CD4-positive, CD25-positive, alpha-beta regulatory T cell (primary cell): ENCODE measurements around the gene TTF2. TPM values are rescaled to one million over a fixed set of nuclear protein-coding genes. Genes with fewer than 3 reads are reported as not detected.

Source experiments
- ATAC-seq, 2 donors: fragments of 150-1000 bp; cut with Tn5 transposase; one replicate each; pipeline ENCODE4 v1.10.0; 2021; ENCODE audit warnings: low read depth in 2 of 2, moderate number of reproducible peaks in 2 of 2, moderate library complexity in 1 of 2
- DNase-seq, 3 donors: peaks; one replicate each; pipeline versions ENCODE4 v3.0.0 to v3.0.0-alpha.2; 2012 to 2022; ENCODE audit warnings: mixed read lengths in 1 of 3
- H3K27ac ChIP-seq: one replicate; pipeline ENCODE4 v1.7.0; 2013; ENCODE audit warnings: mild to moderate bottlenecking, low read length; ENCODE audit not compliant: insufficient read depth, poor library complexity, severe bottlenecking
- H3K27me3 ChIP-seq: one replicate; pipeline ENCODE4 v1.7.0; 2013; ENCODE audit warnings: low read length; ENCODE audit not compliant: control insufficient read depth, insufficient read depth
- H3K36me3 ChIP-seq: one replicate; pipeline ENCODE4 v1.7.0; 2013; ENCODE audit warnings: mild to moderate bottlenecking, low read length, moderate library complexity; ENCODE audit not compliant: control insufficient read depth, insufficient read depth
- H3K4me1 ChIP-seq: 2 replicates; pipeline ENCODE4 v1.7.0; 2013; ENCODE audit warnings: mild to moderate bottlenecking, low read length; ENCODE audit not compliant: insufficient read depth, control insufficient read depth, poor library complexity, severe bottlenecking
- H3K4me3 ChIP-seq: one replicate; pipeline ENCODE4 v1.7.0; 2013; ENCODE audit warnings: low read depth, mild to moderate bottlenecking, low read length, moderate library complexity
- H3K9me3 ChIP-seq, 2 experiments: 1 replicate in 1 of 2; 2 replicates in 1 of 2; pipeline ENCODE4 v1.7.0; 2013; ENCODE audit warnings: low read length in 2 of 2, mild to moderate bottlenecking in 1 of 2, moderate library complexity in 1 of 2; ENCODE audit not compliant: control insufficient read depth in 2 of 2
- H3K27ac Mint-ChIP-seq, 3 donors: one replicate each; pipeline ENCODE4 v1.8.0; 2020 to 2022; ENCODE audit warnings: mild to moderate bottlenecking in 3 of 3, mixed read lengths in 3 of 3, moderate library complexity in 2 of 3
- H3K27me3 Mint-ChIP-seq: one replicate; pipeline ENCODE4 v1.8.0; 2022; ENCODE audit warnings: mild to moderate bottlenecking, mixed read lengths
- H3K36me3 Mint-ChIP-seq: one replicate; pipeline ENCODE4 v1.8.0; 2020; ENCODE audit warnings: mixed read lengths
- H3K4me1 Mint-ChIP-seq, 4 donors: one replicate each; pipeline ENCODE4 v1.8.0; 2020 to 2022; ENCODE audit warnings: mixed read lengths in 4 of 4, mild to moderate bottlenecking in 1 of 4
- H3K4me3 Mint-ChIP-seq, 4 donors: one replicate each; pipeline ENCODE4 v1.8.0; 2020 to 2022; ENCODE audit warnings: mild to moderate bottlenecking in 4 of 4, mixed read lengths in 4 of 4, moderate library complexity in 3 of 4
- H3K9me3 Mint-ChIP-seq, 7 donors: one replicate each; pipeline ENCODE4 v1.8.0; 2020 to 2022; ENCODE audit warnings: mixed read lengths in 7 of 7, mild to moderate bottlenecking in 3 of 7, moderate library complexity in 2 of 7
- polyA plus RNA-seq, 4 donors: library from polyadenylated mRNA; unstranded; fragments of 300-500 nt; fragmentation: Illumina TruSeq; gene quantifications; one replicate each; pipeline ENCODE4 v1.2.3, GENCODE V29; 2021
- total RNA-seq: library from RNA; stranded (reverse); gene quantifications from one replicate; pipeline ENCODE4 v1.2.3, GENCODE V29; 2022

TTF2 gene
- total and polyA plus RNA-seq, 5 donors from 2014 or later, result 5.3 to 58.9 (median 11.1) TPM

- H3K9me3 Mint-ChIP-seq, result peaks cover 0 to 1% (median 0%) of the 10 kb centered on the region in 7 donors
- H3K27ac Mint-ChIP-seq, result no peak overlapping the region
- no peak overlapping the region for H3K4me3 Mint-ChIP-seq
Measured at GRCh38 chr1:117136749-117137148, 76.6 kb downstream of the TTF2 start.

DNA sequence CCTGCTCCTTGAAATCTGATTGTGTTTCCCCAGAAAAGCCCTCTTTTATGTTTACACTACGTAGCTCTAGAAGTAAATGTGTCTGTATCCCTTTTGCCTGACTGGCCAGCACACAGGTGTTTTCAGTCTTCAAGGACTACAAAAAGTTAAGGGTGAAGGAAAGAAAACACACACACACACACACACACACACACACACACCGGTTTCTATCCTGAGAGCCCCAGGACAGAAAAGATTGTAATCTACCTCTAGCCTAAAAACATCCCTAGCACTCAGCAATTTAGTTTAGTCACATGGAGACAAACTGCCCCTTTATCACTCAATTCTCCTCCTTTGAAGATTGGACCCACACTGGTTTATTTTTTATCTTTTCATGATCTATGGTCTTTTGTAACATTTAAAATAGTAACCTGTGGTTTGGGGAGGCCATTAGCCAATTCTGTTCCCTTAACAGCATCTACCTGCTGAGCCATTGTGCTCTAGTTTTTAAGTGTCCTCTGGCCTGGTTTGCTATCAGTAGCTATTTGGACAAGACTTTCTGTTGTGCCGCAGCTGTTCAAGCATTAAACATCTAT lies 77.2 kb downstream of the TTF2 start:
- Histone ChIP-seq H3K4me3 (no peak overlapping the region), H3K36me3 (no peaks in the 10 kb centered on the region), H3K4me1 (no peaks in the 10 kb centered on the region), H3K9me3 (no peaks in the 10 kb centered on the region), H3K27me3 (no peaks in the 10 kb centered on the region), H3K27ac (no peak overlapping the region)
- H3K4me1 Mint-ChIP-seq, result peaks cover 0 to 4% (median 0%) of the 10 kb centered on the region in 4 donors
- no peak overlapping the region for H3K4me3 Mint-ChIP-seq
- DNase-seq (no peak), ATAC-seq (no peak)
- no peak overlapping the region for H3K27ac Mint-ChIP-seq
- H3K9me3 Mint-ChIP-seq, result peaks cover 0 to 1% (median 0%) of the 10 kb centered on the region in 7 donors
- peaks cover 24% of the 10 kb centered on the region for H3K27me3 Mint-ChIP-seq
- H3K36me3 Mint-ChIP-seq, result no peaks in the 10 kb centered on the region

More at GRCh38 chr1:117136749-117137148, 76.6 kb downstream of the TTF2 start:
- H3K27me3 ChIP-seq, result no peaks in the 10 kb centered on the region
- no peak overlapping the region for H3K27ac ChIP-seq
- peaks cover 24% of the 10 kb centered on the region for H3K27me3 Mint-ChIP-seq
- ATAC-seq (no peak), DNase-seq (no peak)
- no peaks in the 10 kb centered on the region for H3K36me3 ChIP-seq
- H3K4me1 Mint-ChIP-seq, result peaks cover 0 to 4% (median 0%) of the 10 kb centered on the region in 4 donors
- H3K4me3 ChIP-seq, result no peak overlapping the region
- no peaks in the 10 kb centered on the region for H3K36me3 Mint-ChIP-seq
- no peaks in the 10 kb centered on the region for H3K4me1 ChIP-seq
- H3K9me3 ChIP-seq, result no peaks in the 10 kb centered on the region

DNA sequence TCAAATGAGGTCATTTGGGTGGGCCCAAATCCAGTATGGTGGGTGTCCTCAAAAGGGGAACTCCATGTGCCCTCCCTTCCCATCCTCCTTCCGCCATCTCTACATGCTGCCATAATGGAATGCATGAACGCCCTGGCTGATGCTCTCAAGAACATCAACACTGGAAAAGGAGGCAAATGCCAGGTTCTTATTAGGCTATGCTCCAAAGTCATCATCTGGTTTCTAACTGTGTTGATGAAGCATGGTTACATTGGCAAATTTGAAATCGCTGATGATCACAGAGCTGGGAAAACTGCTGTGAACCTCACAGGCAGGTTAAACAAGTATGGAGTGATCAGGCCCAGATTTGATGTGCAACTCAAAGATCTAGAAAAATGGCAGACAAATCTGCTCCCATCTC lies 78.0 kb downstream of the TTF2 start:
- H3K36me3 Mint-ChIP-seq, result no peaks in the 10 kb centered on the region
- H3K9me3 Mint-ChIP-seq, result peaks cover 0 to 1% (median 0%) of the 10 kb centered on the region in 7 donors
- Histone ChIP-seq H3K4me1 (no peaks in the 10 kb centered on the region), H3K9me3 (no peaks in the 10 kb centered on the region), H3K4me3 (no peak overlapping the region), H3K36me3 (no peaks in the 10 kb centered on the region), H3K27me3 (no peaks in the 10 kb centered on the region), H3K27ac (no peak overlapping the region)
- no peak for DNase-seq
- no peak overlapping the region for H3K4me3 Mint-ChIP-seq
- ATAC-seq, result no peak
- peaks cover 24% of the 10 kb centered on the region for H3K27me3 Mint-ChIP-seq
- no peak overlapping the region for H3K27ac Mint-ChIP-seq
- peaks cover 0 to 4% (median 0%) of the 10 kb centered on the region in 4 donors for H3K4me1 Mint-ChIP-seq

- Mint-ChIP-seq H3K27me3 (peaks cover 24% of the 10 kb centered on the region), H3K4me3 (no peak overlapping the region), H3K4me1 (peaks cover 0 to 4% (median 0%) of the 10 kb centered on the region in 4 donors), H3K27ac (no peak overlapping the region), H3K36me3 (no peaks in the 10 kb centered on the region), H3K9me3 (peaks cover 0 to 1% (median 0%) of the 10 kb centered on the region in 7 donors)
- Histone ChIP-seq H3K36me3 (no peaks in the 10 kb centered on the region), H3K27me3 (no peaks in the 10 kb centered on the region), H3K4me3 (no peak overlapping the region), H3K4me1 (no peaks in the 10 kb centered on the region), H3K27ac (no peak overlapping the region), H3K9me3 (no peaks in the 10 kb centered on the region)
- ATAC-seq, result no peak
- DNase-seq, result no peak
Measured at GRCh38 chr1:117138561-117138960, 78.4 kb downstream of the TTF2 start.

DNA sequence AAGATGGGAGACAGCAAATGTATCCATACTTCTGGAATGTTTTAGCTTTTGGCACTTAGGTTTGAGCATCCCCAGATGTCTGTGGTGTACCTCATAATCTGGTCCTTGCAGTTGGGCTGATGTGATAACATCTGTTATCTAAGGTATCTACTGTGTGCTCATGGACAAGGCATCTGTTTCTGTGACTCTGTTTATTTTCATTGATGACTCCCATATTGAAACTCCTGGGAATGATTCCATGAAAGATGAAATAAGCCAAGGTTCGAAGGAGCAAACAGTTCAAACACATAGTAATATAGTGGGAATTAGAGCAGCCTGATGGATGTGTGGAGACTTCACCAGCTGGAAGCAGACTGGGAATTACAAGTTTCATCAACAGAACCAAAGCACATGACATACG lies 82.1 kb downstream of the TTF2 start:
- ATAC-seq, result no peak
- Mint-ChIP-seq H3K9me3 (peaks cover 0 to 4% (median 0%) of the 10 kb centered on the region in 7 donors), H3K27me3 (peaks cover 39% of the 10 kb centered on the region), H3K36me3 (no peaks in the 10 kb centered on the region), H3K4me1 (peaks cover 0 to 4% (median 0%) of the 10 kb centered on the region in 4 donors), H3K4me3 (no peak overlapping the region), H3K27ac (no peak overlapping the region)
- H3K27ac ChIP-seq, result no peak overlapping the region
- no peaks in the 10 kb centered on the region for H3K36me3 ChIP-seq
- DNase-seq, result no peak
- H3K9me3 ChIP-seq, result no peaks in the 10 kb centered on the region
- H3K4me1 ChIP-seq, result no peaks in the 10 kb centered on the region
- no peaks in the 10 kb centered on the region for H3K27me3 ChIP-seq
- H3K4me3 ChIP-seq, result no peak overlapping the region

GRCh38 chr1:117143172-117143571 lies 83.0 kb downstream of the TTF2 start:
- no peaks in the 10 kb centered on the region for H3K27me3 ChIP-seq
- Mint-ChIP-seq H3K27ac (no peak overlapping the region), H3K9me3 (peaks cover 0 to 4% (median 0%) of the 10 kb centered on the region in 7 donors)

GRCh38 chr1:117143871-117144270 lies 83.7 kb downstream of the TTF2 start:
- no peak overlapping the region for H3K27ac ChIP-seq
- Mint-ChIP-seq H3K36me3 (no peaks in the 10 kb centered on the region), H3K4me1 (no peaks in the 10 kb centered on the region), H3K27ac (no peak overlapping the region), H3K4me3 (no peak overlapping the region), H3K9me3 (peaks cover 0 to 4% (median 0%) of the 10 kb centered on the region in 7 donors), H3K27me3 (peaks cover 43% of the 10 kb centered on the region)
- ATAC-seq, result no peak
- no peaks in the 10 kb centered on the region for H3K36me3 ChIP-seq
- no peaks in the 10 kb centered on the region for H3K4me1 ChIP-seq
- H3K4me3 ChIP-seq, result no peak overlapping the region
- H3K27me3 ChIP-seq, result no peaks in the 10 kb centered on the region
- H3K9me3 ChIP-seq, result no peaks in the 10 kb centered on the region
- DNase-seq, result no peak

More at GRCh38 chr1:117143172-117143571, 83.0 kb downstream of the TTF2 start:
- Histone ChIP-seq H3K4me3 (no peak overlapping the region), H3K4me1 (no peaks in the 10 kb centered on the region), H3K27ac (no peak overlapping the region), H3K9me3 (no peaks in the 10 kb centered on the region), H3K36me3 (no peaks in the 10 kb centered on the region)
- ATAC-seq (no peak), DNase-seq (no peak)
- H3K4me1 Mint-ChIP-seq, result no peaks in the 10 kb centered on the region
- peaks cover 36% of the 10 kb centered on the region for H3K27me3 Mint-ChIP-seq
- no peaks in the 10 kb centered on the region for H3K36me3 Mint-ChIP-seq
- H3K4me3 Mint-ChIP-seq, result no peak overlapping the region

- H3K27ac Mint-ChIP-seq, result no peak overlapping the region
- no peak overlapping the region for H3K27ac ChIP-seq
- DNase-seq (no peak), ATAC-seq (no peak)
- no peaks in the 10 kb centered on the region for H3K4me1 Mint-ChIP-seq
- peaks cover 55% of the 10 kb centered on the region for H3K27me3 Mint-ChIP-seq
- H3K4me1 ChIP-seq, result no peaks in the 10 kb centered on the region
- H3K4me3 ChIP-seq, result no peak overlapping the region
- H3K36me3 ChIP-seq, result no peaks in the 10 kb centered on the region
- no peaks in the 10 kb centered on the region for H3K36me3 Mint-ChIP-seq
- peaks cover 0 to 6% (median 0%) of the 10 kb centered on the region in 7 donors for H3K9me3 Mint-ChIP-seq
- no peaks in the 10 kb centered on the region for H3K9me3 ChIP-seq
- H3K27me3 ChIP-seq, result peaks cover 4% of the 10 kb centered on the region
- no peak overlapping the region for H3K4me3 Mint-ChIP-seq
Measured at GRCh38 chr1:117146072-117146471, 85.9 kb downstream of the TTF2 start.
